Amygdala (tissue), 56 donors: ENCODE data around the gene ANTKMT.

Experiments used
- DNase-seq, 56 donors: peaks; one replicate each; lab custom pipeline; 2025; lab: John Stamatoyannopoulos, UW

Gene ANTKMT

DNA sequence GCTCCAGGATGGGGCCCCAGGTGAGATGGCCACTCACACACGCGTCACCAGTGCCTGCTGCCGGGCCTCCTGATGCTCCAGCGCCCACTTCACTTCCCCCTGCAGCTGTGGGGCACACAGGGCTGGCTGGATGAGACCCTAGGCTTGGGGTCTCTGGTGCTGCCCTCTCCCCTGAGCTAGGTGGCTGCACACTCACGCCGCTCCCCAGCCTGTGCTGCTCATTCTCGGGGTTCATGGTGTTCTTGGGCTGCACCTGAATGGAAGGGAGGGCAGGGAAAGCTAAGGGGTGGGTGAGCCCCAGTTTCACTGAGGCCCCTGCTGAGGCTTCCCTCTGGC lies 4.1 kb downstream of the ANTKMT start:
- DNase-seq = no peak

DNA sequence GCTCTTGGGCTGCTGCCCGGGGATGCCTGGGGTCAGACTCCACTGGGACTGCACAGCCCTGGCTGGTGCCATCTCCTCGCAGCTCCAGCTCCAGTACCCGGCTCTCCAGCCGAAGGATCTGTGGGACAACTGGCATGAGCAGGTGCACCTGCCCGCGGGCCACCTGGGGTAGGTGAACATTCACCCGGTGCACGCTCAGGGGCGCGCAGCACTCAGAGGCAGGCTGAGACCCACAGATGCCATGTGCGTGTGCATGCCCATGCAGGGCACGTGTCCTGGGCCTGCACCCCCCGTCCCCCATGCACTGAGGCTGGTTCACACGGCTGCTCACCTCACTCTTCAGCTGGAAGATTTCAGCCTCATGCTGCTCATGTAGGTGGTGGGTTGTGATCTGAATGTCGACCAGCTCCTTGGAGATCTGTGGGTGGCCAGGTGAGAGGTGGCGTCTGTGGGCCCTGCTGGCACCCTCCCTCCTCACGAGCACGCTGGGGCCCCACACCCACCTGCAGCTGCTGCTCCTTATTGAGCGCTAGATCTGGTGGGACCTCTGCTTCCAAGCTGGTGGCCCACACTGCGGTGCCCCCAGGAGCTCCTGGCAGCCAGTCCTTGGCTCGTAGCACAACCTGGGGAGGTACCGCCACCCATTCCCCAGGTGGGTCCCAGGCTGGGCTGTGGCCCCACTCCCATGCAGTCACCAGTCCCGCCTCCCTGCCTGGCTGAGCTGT lies 4.7 kb downstream of the ANTKMT start:
- DNase-seq = no peak

DNA sequence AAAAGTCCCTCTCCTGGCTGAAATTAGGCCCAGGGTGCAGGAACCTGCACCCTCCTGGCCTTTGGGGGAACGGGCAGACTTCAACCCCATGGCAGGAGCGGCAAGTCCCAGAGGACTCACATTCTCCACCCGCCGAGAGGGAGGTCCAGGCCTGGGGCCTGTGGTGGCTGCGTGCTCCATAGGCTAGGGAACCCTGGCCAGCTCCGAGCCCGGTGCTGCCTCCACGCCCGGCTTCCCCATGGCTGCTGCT lies 5.2 kb downstream of the ANTKMT start:
- DNase-seq = no peak

DNA sequence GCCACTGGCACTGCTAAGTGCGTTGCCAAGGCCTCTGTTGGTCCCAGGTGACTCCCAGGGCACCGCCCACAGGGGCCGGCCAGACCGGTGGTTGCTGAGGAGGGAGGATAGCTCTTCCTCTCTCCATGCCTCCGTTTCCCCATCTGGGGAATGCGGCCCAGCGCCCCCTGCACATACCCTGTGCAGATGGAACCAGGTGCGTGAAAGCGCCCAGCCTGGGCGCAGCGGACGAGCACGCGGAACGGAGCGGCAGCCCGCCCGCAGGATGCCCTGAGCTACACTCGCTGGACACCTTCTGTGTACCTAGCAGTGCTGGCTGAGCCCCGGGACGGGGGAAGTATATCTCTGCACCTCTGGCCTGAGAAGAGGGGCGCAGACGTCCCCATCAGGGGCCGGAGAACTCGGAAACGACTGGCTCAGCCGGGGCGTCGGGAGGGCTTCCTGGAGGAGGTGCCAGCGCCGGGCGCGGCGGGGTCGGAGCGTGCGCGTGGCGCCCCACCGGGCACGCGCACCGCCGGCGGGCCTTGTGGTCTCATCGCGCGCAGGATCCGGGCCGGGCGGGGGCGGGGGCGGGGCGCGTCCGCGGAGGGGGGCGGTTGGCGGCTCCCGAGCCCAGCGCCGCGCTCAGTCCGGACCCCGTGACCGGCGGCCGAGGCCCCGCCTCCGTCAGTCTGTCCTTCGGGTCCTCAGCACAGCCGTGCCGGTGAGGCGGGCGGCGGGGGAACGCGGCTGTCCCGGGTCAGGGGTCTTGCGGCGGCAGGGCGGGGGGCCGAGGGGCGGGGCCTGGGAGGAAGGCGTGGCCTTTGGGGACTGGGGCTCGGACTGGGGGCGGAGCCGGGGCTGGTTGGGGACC lies 5.7 kb downstream of the ANTKMT start, which contains the start of the genes CCDC78 and HAGHL:
TSS of gene CCDC78 (minus strand) at position 6 of the 853 bp plus-strand sequence. CDS start 76 bp downstream, outside the sequence.
TSS of gene HAGHL (plus strand) at position 669 of the 853 bp plus-strand sequence. CDS start 404 bp downstream, outside the sequence.
- DNase-seq = peak in 33 of 56 donors; percentile 21 to 77 (median 56)

DNA sequence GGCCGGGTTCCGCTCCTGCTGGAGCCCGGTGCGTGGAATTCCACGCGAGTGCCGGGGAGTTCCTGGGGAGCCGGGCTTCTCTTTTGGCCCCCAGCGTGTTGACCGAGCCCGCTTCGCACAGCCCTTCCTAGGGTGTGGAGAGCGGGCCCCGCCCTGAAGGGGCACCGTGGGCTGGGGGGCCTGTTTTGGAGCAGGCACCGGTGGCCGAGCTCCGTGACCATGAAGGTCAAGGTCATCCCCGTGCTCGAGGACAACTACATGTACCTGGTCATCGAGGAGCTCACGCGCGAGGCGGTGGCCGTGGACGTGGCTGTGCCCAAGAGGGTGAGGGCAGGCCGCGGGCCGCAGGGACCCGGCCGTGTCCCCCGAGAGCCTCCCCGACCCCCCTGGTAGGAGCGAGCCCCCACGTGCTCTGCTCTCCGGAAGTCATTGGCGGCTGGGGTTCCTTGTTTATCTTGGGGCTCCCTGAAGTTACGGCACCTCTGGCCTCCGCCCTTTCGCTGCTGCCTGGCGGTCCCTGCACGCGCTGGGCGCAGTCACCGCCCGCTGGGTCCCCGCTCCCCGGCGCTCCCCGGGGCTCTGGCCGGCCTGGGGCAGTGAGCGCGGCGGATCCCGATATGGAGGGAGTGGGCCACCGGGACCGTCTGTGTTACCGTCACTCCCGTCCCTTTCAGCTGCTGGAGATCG lies 6.5 kb downstream of the ANTKMT start:
- no peak for DNase-seq

DNA sequence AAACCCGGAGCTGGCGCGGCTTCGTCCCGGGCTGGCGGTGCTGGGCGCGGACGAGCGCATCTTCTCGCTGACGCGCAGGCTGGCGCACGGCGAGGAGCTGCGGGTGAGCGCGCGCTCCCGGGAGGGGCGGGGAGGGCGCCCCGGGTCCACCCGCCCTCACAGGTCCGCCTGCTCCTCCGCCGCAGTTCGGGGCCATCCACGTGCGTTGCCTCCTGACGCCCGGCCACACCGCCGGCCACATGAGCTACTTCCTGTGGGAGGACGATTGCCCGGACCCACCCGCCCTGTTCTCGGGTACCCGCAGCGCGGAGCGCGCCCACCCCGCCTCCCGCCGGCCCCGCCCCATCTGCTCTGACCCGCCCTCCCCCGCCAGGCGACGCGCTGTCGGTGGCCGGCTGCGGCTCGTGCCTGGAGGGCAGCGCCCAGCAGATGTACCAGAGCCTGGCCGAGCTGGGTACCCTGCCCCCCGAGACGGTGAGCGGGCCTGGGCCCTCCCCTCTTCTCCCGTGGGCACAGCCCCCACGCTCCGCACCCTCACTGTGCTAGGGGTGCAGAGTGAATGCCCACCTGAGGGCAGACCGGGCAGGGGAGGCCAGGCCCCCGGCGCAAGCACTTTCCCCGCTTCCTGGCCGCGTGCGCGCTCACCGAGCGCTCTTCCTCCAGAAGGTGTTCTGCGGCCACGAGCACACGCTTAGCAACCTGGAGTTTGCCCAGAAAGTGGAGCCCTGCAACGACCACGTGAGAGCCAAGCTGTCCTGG lies 7.4 kb downstream of the ANTKMT start:
- DNase-seq = peak in 33 of 56 donors; percentile 11 to 75 (median 59)

DNA sequence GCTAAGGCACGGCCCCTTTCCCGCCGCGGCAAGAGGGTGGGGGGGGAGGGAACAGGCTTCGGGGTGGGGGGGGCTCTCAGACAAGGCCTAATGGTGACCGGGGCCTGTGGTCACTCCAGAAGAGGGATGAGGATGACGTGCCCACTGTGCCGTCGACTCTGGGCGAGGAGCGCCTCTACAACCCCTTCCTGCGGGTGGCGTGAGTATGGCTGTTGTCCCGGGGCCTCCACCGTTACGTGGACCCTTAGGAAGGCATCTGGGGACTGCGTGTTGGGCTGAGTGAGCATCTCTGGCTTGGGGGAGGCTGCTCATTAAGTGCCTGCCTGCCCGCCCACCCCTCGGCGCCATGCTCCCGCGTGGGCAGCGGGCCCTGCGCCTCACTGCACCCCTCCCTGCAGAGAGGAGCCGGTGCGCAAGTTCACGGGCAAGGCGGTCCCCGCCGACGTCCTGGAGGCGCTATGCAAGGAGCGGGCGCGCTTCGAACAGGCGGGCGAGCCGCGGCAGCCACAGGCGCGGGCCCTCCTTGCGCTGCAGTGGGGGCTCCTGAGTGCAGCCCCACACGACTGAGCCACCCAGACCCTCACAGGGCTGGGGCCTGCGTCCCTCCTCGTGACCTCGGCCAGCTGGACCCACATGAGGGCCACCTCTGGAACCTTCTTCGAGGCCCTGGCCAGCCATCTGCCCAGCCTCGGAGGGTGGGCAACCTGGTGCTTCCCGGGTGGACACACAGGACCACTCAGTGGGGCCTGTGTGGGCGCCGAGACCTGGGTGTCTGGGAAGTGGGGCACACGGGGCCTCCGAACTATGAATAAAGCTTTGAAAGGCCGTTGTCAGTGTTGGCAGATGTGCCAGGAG lies 8.2 kb downstream of the ANTKMT start:
- DNase-seq = peak in 7 of 56 donors; percentile 32 to 56 (median 42)

DNA sequence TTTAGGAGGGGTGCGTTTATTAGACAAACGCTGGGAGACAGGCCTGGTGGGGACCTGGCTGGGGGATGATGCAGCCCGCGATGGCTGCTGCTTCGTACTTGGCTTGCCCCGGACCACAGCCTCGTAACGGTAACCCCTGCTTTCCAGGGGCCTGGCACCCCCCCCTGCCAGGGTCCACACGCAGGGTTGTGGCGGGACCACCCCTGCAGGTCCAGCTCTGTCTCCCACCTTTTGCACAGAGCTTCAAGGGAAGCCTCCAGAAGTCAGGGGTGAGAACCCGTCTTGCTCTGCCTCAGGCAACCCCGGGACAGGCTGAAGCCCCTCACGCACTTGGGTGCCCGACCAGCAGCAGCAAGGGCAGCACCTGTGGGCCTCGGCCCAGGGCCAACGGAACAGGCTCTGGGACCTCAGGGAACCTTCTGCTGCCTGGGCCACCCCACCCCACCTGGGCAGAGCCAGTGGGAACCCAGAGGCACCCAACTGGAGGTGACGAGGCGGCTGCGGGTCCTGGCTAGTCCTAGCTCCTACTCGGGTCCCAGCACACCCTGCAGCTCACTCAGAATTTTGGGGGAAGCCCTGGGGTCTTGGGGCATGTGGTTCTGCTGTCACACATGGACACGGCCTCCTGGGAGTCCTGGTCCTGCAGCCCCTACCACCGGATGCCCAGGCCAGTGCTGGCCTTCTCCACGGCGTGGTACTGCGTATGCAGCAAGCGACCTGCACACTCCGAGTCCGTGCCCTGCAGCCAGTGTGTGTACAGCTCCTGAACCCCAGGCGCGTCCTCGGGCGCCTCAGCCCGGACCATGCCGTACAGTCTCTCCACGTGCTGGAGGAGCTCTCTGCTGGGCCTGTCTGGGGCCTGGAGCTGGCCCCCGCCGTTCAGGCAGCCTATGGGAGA lies 9.1 kb downstream of the ANTKMT start:
- no peak for DNase-seq

DNA sequence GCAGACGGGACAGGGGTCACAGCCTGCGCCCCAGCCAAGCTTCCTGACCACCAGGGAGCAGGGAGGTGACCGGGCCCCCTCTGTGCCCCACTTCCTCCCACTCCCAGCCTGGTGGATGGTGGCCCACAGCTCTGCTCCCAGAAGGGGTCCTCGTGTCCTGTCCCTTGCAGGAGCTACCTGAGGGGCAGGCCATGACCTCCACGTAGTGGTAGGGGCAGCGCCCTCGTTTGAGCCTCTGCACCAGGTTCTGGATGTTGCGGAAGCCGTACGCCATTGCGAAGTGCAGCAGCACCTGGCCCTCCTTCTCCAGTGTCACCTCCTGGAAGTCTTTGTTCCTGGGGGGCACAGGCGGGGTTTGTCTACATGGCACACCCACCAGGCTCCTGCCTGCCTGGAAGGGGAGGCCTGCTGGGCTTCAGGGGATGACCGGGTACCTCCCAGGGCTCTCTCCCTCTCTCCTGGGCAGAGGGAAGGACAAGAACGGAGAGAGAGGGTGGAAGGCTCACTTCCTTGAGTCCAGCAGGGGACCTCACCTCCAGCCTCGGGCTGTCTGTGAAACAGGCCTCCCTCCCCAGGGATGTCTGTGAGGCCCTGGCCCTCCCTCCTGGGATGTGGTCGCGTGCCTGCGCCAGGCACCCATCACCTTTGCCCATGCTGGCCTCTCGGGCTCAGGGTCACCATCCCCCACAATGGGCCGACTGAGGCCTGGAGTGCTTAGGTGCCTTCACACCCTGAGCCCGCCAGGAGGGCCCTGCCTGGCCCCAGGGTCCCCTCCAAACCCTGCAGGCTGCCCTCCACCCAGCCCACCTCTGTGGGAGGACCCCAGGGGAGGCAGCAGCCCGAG lies 9.9 kb downstream of the ANTKMT start:
- no peak for DNase-seq

DNA sequence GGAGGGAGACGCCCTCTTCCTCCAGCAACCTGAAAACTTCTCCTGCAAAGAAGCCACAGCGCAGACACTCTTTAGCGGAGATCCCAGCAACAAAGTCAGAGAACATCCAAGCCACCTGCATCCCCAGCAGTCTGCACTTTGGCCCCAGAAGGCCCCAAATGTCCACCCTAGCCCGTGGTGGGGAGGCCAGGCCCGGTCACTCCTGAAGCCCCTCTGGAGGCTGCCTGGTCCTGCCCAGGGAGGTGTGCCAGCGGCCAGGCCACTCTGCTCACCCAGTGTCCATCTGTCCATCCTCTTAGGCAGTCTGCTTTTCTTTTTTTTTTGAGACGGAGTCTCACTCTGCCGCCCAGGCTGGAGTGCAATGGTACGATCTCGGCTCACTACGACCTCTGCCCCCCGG lies 11.4 kb downstream of the ANTKMT start:
- no peak for DNase-seq

DNA sequence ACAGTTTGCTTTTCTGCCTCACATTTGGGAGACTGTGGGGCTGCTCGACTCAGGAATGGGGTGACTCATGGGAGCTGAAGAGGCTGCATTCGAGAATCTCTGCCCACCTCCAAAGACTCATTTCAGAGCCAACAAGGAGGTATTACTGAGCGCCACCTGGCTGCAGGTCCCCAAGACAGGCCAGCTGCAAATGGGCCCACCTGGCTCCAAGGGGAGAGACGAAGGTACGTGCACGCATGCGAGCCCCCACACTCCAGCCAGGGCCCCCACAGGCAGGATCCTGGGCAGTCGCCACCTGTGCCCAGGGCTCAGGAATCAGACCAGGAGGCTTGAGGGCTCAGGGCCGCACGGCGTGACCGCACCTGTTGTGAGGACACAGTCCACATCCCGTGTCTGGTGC lies 12.0 kb downstream of the ANTKMT start:
- no peak for DNase-seq

DNA sequence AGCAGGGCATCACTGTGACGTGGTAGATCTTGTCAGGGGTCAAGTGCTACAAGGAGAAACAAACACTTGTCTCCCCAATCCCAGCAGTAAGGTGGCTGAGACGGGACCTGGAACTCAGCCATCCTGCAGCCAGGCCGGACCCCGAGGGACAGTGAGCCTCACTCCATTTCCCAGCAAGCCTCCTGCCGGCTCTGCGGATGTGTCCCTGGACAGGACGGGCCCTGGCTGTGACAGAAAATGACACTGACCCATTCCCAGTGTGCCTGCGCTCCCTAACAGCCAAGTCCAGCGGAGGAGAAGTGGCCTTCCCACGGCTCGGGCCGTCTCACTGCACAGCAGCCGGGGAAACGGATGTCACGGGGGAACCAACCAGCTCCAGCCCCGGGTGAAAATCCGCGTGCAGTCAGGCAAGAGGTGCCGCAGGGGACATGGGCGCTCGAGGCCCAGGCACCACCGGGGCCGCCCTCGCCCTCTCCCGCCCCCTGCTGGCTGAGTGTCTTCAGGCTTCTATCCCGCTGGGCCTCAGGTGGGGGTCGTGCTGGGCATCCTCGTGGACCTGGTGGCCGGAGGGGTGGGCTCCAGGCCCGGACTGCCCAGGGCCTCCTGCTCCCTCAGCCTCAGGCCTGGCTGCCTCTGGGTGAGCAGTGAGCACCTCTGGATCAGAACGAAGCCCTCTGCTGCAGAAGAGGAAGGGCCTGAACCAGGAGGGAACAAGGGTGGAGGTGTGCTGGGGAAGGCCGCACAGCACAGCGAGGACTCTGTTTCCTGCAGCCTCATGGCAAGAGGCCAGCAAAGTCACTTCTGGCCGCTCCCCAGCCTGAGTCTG lies 12.6 kb downstream of the ANTKMT start:
- no peak for DNase-seq

DNA sequence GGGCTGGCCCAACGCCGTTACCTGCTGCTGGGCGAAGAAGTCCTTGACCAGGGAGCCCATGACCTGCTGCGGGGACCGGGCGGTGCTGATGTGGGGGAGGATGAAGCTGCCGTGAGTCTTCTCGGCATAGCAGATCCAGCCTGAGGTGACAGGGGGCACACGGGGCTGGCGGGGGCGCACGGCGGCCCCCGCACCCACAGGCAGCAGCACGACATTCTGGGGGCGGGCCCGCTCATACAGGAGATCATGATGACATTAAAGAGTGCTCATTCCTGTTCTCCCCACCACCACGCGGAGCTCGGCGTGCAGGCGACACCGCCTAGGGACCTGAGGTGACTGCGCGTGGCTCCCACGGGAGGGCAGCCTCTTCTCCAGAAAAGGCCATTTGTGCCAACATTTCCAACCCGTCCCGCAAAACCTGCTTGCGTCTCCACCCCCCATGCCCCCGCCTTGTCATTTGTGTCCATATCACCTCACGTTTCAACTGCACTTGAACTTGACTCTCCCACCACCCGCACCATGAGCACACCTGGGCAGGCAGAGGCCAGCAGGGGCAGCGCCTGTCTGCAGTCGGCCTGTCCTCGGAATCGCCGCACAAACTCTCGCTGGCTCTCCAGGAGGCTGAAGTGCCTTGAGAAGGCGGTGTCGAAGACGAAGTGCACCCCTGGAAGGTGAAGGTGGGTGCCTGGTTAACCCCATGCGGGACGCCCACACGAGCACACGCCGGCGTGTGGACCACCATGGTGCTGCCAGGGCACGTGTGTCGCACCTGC lies 13.4 kb downstream of the ANTKMT start:
- no peak for DNase-seq

DNA sequence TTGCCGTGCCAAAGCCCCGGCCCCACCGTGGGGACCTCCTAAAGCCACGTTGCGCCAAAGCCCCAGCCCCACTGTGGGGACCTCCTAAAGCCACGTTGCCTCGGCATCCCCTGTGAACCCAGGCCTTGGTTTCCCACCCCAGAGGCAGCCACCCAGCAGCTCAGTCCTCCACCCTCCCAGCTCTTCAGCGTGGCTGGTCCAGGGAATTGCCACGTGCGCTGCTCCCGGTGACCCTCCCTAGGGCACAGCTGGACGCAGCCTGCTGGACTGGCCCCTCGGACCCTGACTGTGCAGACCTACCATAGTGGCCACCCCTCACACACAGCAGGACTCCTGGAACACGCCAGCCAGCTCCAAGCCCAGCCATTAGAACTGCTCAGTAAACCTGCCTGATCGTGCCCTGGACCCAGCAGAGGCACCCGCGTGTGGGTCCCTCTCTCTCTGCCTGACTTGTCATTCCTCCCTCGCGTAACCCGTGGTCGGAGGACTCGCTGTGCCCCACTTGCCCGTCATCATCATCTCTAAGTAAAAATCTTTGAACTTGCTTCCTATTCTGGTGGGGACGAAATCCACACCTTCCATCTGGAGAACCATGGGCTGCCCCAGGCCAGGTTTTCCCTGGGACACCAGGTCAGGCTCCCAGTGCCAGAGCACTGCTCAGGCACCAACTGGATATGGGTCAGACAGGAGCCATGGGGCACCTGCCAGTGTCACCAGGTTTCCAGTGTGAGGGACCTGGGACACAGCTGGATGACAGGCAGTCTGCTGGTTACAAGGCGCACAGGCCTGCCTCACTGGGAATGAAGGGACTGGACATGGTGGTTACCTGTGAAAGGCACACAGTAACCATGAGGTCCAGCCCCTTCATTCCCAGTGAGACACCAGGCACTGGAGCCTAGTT lies 14.3 kb downstream of the ANTKMT start:
- no peak for DNase-seq

DNA sequence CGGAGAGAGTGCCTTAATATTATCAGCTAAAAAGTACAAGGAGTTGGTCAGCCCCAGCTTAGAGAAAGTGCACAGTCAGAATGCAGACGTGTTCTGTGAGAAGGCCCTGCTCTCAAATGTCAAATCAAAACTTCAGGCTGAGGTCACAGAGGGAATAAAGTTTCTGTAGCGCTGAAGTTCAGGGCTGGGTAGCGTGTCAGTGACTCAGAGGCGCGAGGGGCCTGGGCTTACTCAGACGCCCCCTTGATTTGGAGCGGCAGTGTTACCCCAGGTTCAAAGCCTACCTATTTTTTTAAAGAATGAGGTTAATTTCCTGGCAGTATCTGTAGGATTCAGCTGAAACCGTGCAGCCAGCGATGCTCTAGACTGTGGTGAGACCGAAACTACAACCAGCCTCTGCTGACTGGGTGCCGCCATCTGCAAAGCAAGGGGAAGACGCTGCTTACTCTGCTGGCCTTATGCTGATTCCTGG lies 15.1 kb downstream of the ANTKMT start:
- DNase-seq = no peak
